M059J (cell line): ENCODE measurements around the gene NPRL2. TPM values are rescaled to one million over a fixed set of nuclear protein-coding genes. Genes with fewer than 3 reads are reported as not detected.

ENCODE experiments used
- DNase-seq: peaks from one replicate; pipeline ENCODE4 v3.0.0-alpha.2; 2012; ENCODE audit warnings: low read depth
- total RNA-seq: library from RNA; depleted of rRNA; stranded (reverse); fragments of >200 nt; shearing (Covaris generic); gene quantifications from 2 replicates; pipeline ENCODE4 v1.2.3, GENCODE V29; 2014

Gene NPRL2
- total RNA-seq, 1 experiment from 2014 or later, result 15.6 TPM

DNA sequence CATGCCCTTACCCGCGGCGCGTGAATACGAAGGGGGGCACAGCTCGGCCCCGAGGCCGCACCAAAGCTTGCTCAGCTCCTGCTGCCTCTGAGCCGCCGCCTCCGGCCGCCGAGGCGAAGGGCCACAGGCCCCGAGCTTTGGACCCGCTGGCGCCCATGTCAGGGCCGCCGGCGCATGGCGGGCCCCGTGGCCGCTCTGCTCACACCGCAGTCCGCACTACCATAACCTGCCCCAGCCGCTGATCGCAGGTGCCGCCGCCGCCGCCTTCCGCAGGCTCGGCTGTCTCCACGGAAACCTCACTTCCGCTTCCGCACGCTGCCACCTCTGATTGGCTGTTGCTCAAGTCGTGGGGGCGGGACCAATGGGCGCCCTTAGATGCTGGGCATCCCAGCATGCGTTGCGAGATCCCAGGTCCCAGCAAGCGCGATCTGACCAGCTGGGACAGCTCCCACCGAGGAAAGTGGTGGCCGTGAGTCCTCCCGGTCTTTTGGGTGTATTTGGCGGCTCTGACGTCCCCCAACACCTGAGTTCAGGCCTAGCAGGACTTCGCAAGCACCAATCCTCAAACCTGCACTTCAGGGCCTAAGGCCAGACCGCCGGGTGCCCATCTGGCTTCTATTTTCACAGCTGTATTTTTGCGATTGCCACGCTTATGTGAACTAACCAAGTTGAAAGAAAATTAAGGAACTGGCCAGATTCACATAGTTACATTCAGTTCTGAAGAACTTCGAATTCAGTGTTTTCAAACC is 22.5 kb downstream of the NPRL2 start, which contains the start of gene TUSC2:
Gene TUSC2, minus strand, starts transcription at position 281 of the 749 bp plus-strand sequence. Its CDS starts 124 bp downstream, at position 157.
- peak; percentile 94 for DNase-seq

DNA sequence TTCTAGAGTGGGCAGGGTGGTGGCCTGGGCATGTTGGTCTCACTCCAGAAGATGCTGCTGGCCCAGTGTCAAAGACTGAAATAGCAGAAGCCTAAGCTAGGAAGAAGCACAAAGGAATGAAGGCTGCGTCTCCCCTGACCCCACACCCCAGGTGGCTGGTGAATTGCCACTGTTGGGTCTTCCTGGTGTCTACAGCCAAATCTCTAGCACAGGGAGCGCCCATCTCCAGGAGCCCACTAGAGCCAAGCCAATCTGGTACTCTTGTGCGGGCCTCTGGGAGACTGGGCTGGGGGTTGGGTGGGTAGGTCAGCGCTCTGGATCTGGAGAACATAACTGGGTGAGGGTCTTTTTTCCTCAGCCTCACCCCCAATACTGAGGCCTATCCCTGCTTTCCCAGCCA is 23.4 kb downstream of the NPRL2 start:
- no peak for DNase-seq

GRCh38 chr3:50326182-50326541 is 24.4 kb downstream of the NPRL2 start:
- DNase-seq, result no peak

GRCh38 chr3:50325497-50326181 is 24.9 kb downstream of the NPRL2 start:
- no peak for DNase-seq

DNA sequence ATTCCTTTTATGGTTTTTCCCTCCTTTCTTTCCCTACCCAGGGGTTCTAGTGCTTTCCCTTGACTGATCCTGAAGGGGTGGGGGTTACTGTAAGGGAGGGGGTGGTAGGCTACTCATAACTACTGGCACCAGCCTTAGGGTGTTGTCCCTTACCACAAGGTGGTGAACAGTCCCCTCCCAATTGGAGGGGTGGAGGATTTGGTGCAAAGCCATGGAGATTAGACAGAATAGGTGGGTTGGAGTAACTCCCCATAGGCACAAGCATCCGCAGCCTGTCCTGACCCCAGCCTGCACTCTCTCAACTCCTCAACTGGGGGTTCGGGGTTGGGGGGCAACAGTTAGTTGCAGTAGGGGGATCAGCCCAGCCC is 25.5 kb downstream of the NPRL2 start:
- DNase-seq, result no peak

DNA sequence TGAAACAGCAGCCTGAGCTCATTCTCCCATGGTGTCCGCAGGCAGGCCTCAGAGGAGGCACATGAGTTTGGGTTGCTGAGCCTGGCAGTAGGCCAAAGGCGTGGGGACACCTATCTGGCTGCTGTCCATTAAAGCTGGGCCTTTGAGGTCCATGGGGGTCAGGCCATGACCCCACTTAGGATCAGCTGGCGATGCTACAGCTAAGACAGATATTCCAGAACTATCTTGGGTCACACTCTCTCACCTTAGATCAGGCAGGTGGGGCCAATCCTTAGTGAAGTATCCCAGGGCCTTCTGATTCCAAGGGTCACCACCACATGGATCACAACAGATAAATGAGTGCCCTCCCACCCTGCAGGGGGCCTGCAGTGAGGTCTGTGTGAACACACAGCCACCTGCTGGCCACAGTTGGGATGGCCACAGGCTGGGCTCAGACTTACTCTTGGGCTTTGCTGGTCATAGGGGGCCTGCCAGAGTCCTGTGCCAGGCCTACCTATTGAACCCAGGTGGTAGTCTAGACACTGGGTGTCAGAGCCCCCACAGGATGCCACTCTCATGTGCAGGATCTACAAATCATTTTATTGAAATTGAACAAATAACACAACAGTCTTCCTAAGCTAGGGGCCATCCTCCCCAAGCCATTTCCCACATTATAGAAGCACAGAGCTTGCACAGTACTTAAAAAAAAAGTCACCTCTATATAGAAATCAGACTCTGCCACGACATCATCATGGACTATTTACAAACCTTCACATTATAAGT is 26.0 kb downstream of the NPRL2 start:
- DNase-seq, result peak; percentile 49

- DNase-seq, result no peak
Observed at GRCh38 chr3:50323614-50324199, 26.9 kb downstream of the NPRL2 start.

DNA sequence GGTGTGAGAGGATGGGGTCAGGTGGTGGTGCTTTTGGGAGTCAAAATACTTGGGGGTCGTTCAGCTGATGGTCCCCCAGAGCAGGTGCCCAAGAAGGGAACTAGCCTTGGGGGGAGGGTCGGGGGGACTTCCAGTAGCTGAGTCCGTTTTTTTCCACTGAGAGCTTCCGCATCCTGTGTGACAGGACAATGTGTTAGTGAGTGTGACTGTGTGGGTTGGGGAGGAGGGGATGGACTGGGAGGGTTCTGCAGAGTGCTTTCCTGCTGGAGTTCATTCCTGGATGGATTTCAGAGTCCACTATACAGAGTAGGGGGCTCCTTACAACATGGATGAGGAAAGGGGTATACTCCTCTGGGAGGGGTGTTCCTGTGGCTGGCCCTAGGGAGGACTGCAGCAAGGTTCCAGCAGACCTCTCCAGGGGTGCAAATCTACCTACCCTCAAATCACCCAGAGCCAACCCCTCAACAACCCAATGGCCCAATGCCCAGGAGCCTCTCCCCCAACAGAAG is 27.4 kb downstream of the NPRL2 start:
- DNase-seq, result no peak

- no peak for DNase-seq
Observed at GRCh38 chr3:50322386-50323091, 28.0 kb downstream of the NPRL2 start, which contains the start of gene HYAL2. HYAL2 (minus strand) TSS chr3:50322745; CDS start chr3:50320489, 2,256 bp downstream.

DNA sequence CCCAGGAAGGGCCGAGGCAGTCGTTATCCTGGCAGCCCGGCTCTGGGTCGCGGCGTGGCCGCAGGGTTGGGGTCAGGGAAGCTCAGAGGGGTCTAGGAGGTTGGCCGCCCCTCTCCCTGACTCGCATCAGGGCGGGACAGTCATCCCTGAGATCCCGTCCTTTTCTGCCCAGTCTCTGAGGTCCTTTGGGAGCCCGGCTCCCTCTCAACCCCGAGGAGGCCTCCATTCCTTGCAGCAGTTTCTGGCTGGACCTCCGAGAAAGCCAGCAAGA is 28.5 kb downstream of the NPRL2 start:
- no peak for DNase-seq

DNA sequence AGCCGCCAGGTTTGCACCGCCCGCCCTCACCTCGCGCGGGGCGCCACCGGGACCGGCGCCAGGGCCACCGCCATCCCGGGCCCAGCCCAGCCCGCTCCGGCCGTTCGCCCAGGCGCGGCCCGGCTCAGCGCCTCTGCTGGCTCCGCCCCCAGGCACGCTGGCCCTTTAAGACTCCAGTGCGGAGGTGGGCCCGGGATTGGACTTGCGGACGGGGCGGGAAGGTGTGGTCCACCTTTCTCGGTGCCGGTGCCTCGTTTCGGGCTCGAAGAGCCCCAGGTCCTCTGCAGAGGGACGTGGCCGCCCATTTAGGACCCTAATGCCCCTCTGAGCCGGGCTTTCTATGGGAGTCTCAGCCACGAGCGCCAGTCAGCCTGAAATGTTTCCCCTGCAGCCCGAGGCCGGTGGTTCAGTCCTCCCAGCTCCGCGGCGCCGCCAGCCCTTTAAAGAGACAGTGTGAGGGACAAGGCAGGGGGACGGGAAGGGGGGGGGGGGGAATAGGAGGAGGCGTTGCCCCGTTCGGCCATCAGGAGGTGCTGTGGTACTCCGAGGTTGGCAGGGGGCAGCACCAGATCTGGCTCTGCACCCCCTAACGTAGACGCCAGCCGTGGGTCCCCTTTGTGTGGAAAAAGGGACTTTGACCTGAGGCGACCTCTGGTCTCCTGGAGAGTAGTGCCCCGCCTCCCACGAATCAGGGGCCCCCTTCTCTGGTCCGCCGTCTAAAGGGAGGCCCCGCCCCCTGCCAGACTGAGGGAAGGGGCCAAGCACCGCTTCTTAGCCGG is 29.1 kb downstream of the NPRL2 start:
- DNase-seq, result peak; percentile 83

GRCh38 chr3:50320853-50321335 is 29.7 kb downstream of the NPRL2 start:
- peak; percentile 58 for DNase-seq

GRCh38 chr3:50319894-50320625 is 30.5 kb downstream of the NPRL2 start:
- no peak for DNase-seq

- no peak for DNase-seq
Observed at GRCh38 chr3:50319181-50319893, 31.2 kb downstream of the NPRL2 start.

DNA sequence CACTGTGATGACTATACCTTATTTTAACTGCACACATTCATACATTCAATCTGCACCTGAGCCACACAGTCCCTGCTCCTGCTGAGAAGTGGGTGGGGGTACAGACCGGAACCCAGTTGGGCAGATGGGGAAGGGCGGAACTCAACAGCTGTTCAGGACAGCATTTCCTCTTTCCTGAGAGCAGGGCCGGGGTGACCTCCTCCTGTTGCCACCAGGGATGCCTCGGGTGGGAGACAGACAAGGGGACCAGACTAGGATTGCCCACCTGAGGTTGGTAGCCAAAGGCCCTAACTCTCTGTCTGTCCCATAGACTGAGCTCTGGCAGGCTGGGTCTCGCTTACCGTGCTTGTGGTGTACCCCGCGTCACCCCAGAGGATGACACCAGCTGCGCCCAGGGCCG is 32.0 kb downstream of the NPRL2 start:
- DNase-seq, result no peak

GRCh38 chr3:50318163-50318562 is 32.4 kb downstream of the NPRL2 start:
- no peak for DNase-seq

GRCh38 chr3:50317300-50317699 is 33.3 kb downstream of the NPRL2 start:
- no peak for DNase-seq

- DNase-seq, result peak; percentile 67
Observed at GRCh38 chr3:50316657-50317242, 33.8 kb downstream of the NPRL2 start.

DNA sequence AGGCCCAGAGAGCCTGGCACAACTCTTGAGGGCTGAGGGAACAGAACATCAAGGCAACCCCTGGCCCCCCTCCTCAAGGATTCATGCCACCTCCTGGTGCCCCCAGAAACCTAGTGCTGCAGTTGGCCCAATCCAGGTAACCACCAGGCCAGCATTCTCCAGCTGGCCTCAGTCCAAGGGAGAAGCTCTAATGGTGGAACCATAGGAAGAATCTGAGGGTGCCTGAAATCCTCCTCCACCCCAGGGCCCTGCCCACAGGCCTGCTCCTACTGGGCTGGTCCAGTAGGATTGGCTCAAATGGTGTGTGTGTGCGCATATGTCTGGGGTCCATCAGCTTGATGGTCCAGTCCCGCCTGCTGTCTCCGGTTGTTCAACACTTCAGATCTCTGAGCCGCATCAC is 35.8 kb downstream of the NPRL2 start:
- no peak for DNase-seq
